GM21367 (cell line): Measurements from ENCODE around the gene TFB1M.

Source experiments
- ATAC-seq: cut with Tn5 transposase; IDR thresholded peaks from one replicate; pipeline ENCODE4 v1.9.1; 2021; ENCODE audit not compliant: unreplicated experiment

Gene TFB1M

DNA sequence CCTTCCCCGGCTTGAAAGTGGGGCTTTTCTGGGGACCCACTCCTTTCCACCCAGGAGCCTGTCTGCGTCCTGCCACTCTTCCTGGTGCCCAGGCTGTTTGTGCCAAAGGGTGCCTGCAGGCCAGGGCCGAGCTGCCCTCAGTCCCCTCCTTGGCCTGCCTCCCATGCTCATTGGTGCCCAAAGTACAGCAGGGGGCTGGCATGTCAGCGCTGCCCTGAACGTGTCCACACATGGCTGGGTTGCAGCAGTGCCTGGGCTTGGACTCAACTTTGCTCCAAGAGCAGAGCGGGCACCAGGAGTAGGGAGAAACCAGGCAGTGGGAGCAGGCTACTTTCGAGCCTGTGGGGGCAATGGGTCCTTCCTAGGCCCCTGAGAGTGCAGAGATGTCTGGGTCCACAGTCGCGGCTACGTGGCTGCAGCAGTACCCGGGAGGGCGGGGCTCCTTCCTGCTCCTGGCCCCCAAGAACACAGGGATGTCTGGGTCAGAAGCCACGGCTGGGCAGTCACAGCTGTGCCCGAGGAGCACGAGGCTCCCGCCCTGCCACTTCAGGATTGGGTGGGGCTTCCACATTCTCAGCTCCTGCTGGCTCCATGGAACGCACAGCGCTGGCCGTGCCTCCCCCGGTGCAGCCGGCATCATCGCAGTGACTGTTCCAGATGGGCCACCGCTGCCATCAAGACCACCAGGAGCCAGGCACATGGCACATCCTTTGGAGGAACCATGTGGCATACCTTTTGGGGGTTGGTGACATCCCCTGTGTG is 100.5 kb downstream of the TFB1M start:
- ATAC-seq: no peak

DNA sequence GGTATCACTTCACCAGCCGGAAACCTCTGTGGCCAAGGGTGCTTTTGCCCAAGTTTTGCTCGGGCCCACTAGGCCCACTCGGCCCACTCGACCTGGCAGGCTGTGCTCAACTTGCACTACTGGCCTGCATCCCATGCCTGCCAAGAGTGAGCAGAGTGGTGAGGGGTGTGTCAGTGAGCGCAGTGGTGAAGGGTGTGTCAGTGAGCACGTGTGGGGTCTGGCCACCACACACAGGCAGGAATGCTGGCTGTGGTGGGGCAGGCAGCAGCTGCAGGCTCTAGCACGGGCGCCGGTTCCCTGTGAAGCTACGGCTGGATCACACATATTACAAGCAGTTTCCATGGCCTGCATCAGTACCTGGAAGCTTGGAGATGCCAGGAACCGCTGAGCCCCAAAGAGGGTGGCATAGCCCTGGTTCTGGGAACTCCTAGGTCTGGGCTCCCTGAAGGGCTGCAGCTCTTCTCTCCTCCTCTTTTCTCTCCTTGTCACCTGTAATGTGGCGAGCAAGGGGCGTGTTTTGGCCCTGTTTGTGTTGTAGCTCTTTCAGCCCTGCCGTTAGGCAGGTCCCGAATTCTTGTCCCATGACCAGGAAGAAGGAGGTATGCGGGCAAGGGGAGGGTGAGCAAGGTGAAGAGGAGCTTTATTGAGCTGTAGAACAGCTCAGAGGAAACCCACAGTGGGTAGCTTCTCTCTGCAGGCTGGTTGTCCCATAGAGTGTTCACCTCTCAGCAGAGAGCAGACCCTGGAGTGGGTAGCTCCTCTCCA is 101.5 kb downstream of the TFB1M start:
- no peak for ATAC-seq

DNA sequence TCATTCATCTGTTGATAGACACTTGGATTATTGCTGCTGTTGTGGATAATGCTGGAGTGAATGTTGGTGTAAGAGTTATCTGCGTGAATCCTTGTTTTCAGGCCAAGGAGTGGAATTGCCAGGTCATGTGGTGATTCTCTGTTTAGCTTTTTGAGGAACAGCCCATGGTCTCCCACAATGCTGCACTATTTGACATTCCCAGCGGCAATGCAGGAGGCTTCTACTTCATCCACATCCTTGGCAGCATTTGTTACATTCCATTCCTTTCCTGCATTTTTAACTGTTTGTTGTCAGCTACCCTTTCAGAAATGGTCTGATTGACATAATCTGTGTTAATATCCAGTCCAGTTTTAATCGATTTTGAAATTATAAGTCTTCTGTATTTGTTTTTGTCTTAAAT is 102.2 kb downstream of the TFB1M start:
- no peak for ATAC-seq

DNA sequence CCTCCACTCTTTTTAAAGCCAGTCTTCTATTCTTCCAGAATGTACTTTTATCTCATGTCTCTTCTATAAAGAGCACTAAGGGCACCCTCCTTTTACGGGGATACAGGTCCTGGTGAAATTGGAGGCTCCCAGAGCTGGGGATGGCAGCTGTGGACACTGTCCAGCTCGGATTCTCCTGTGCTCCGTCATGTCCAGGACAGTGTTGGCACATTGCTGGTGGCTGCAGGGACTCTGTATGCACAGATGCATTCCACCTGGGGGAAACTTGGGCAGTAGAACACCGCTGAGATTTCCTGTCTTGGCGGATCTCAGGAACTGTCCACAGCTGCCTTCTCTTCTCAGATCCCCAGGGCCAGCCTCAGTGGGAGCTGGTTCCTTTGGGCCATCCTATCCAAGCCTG is 107.1 kb downstream of the TFB1M start:
- no peak for ATAC-seq
